ENCODE measurements around the gene PUS10.

- TF ChIP-seq USF2 (IDR thresholded peaks at IDR 0.05; ENCODE audit: low read depth, low read length) = no peak
- TF ChIP-seq CTCF (conservative IDR thresholded peaks at IDR 0.05; ENCODE audit: low read depth, low read length) = no peak
- TF ChIP-seq NFE2L2 (IDR thresholded peaks at IDR 0.05; ENCODE audit: low read depth, low read length) = no peak
- no peak for TF ChIP-seq RCOR1 (IDR thresholded peaks at IDR 0.05; ENCODE audit: insufficient replicate concordance, low read length)
- no peak for TF ChIP-seq MAZ (IDR thresholded peaks at IDR 0.05; ENCODE audit: borderline replicate concordance, low read depth, low read length)
- TF ChIP-seq MXI1 (IDR thresholded peaks at IDR 0.05; ENCODE audit: borderline replicate concordance, low read depth, low read length) = no peak
- TF ChIP-seq RFX5 (IDR thresholded peaks at IDR 0.05; ENCODE audit: low read depth, low read length) = no peak
- no peak for TF ChIP-seq POLR2A (IDR thresholded peaks at IDR 0.05; ENCODE audit: low read depth, low read length)
- no peak for TF ChIP-seq SMC3 (IDR thresholded peaks at IDR 0.05; ENCODE audit: low read depth, low read length)
Observed at GRCh38 chr2:60945341-60945740, 72.7 kb downstream of the PUS10 start.
